Measurements from ENCODE around the gene TMPO. TPM values are rescaled to one million over a fixed set of nuclear protein-coding genes. Genes with fewer than 3 reads are reported as not detected.
"Not testable (repeated sequence)": the region's sequence is repeated elsewhere in the genome, so short reads cannot be mapped to it uniquely, and the experiment has no call there.

Gene TMPO
- total RNA-seq, 1 experiment from 2014 or later = 212 TPM

GRCh38 chr12:98574110-98574509 lies 58.7 kb downstream of the TMPO start:
- CTCF ChIA-PET = interaction anchor here (1.0 kb wide), 1 partner anchor 17 kb away, joined by 4 read pairs; no protein-coding TSS in a partner anchor
- no peak for TF ChIP-seq CTCF (IDR thresholded peaks at IDR 0.05; ENCODE audit: insufficient read depth in 1 of 2, low read depth in 1 of 2, low read length in 1 of 2, severe bottlenecking in 1 of 2, unreplicated experiment in 1 of 2)
- Histone ChIP-seq H3K4me3 (ENCODE audit: low read depth, low read length) (no peak overlapping the region), H3K4me1 (peaks cover 58% of the 10 kb centered on the region), H3K27me3 (replicated peaks; ENCODE audit: control insufficient read depth, insufficient read depth, low read length) (no peaks in the 10 kb centered on the region), H3K36me3 (ENCODE audit: control insufficient read depth, insufficient read depth, low read length) (no peaks in the 10 kb centered on the region), H3K9me3 (0 out of 2 replicates have a peak, but pooled peaks cover 4% of the 10 kb centered on the region)
- Mint-ChIP-seq H3K27me3 (ENCODE audit: insufficient read depth, unreplicated experiment) (no peaks in the 10 kb centered on the region), H3K9me3 (ENCODE audit: unreplicated experiment) (no peaks in the 10 kb centered on the region), H3K27ac (ENCODE audit: unreplicated experiment) (peak overlapping the region; percentile 93), H3K4me1 (ENCODE audit: low read depth, unreplicated experiment) (no peaks in the 10 kb centered on the region), H3K4me3 (ENCODE audit: unreplicated experiment) (peak overlapping the region; percentile 50), H3K36me3 (ENCODE audit: insufficient read depth, unreplicated experiment) (no peaks in the 10 kb centered on the region)
- peak; percentile 66 to 80 for DNase-seq
- POLR2A ChIA-PET = interaction anchor here (2.3 kb wide), 1 partner anchor 19 kb away, joined by 6 read pairs; the partner anchor contains the start of gene SLC25A3
- BruUV-seq (replicated peaks) = no TSS peak
- intact Hi-C loops (cut with micrococcal nuclease; ENCODE audit: unreplicated experiment) = loop anchor here (1.0 kb wide), 1 partner anchor 19 kb away; the partner anchor contains the start of gene SLC25A3

GRCh38 chr12:98575013-98575412 lies 59.6 kb downstream of the TMPO start:
- Mint-ChIP-seq H3K36me3 (ENCODE audit: insufficient read depth, unreplicated experiment) (no peaks in the 10 kb centered on the region), H3K9me3 (ENCODE audit: unreplicated experiment) (no peaks in the 10 kb centered on the region), H3K27me3 (ENCODE audit: insufficient read depth, unreplicated experiment) (no peaks in the 10 kb centered on the region), H3K27ac (ENCODE audit: unreplicated experiment) (peak overlapping the region; percentile 93), H3K4me1 (ENCODE audit: low read depth, unreplicated experiment) (peaks cover 6% of the 10 kb centered on the region), H3K4me3 (ENCODE audit: unreplicated experiment) (no peak overlapping the region)
- TF ChIP-seq CTCF (IDR thresholded peaks at IDR 0.05; ENCODE audit: insufficient read depth in 1 of 2, low read depth in 1 of 2, low read length in 1 of 2, severe bottlenecking in 1 of 2, unreplicated experiment in 1 of 2) = no peak
- BruUV-seq (replicated peaks) = no TSS peak
- intact Hi-C loops (cut with micrococcal nuclease; ENCODE audit: unreplicated experiment) = no loop called here
- DNase-seq = no peak
- no peaks in the 10 kb centered on the region for H3K9me3 ChIP-seq
- peaks cover 63% of the 10 kb centered on the region for H3K4me1 ChIP-seq
- no peak overlapping the region for H3K4me3 ChIP-seq (ENCODE audit: low read depth, low read length)
- POLR2A ChIA-PET = interaction anchor here (1.2 kb wide), 1 partner anchor 18 kb away, joined by 16 read pairs; the partner anchor contains the start of gene SLC25A3
- no peaks in the 10 kb centered on the region for H3K36me3 ChIP-seq (ENCODE audit: control insufficient read depth, insufficient read depth, low read length)
- no peaks in the 10 kb centered on the region for H3K27me3 ChIP-seq (replicated peaks; ENCODE audit: control insufficient read depth, insufficient read depth, low read length)
- CTCF ChIA-PET = interaction anchor here (0.6 to 1.5 kb wide), 5 partner anchors 8 to 182 kb away, joined by 4 to 14 read pairs (median 5); partner anchors contain the start of gene SLC25A3

GRCh38 chr12:98576795-98577194 lies 61.4 kb downstream of the TMPO start:
- H3K27ac Mint-ChIP-seq (ENCODE audit: unreplicated experiment); BruUV-seq (replicated peaks); H3K36me3 ChIP-seq (ENCODE audit: control insufficient read depth, insufficient read depth, low read length); H3K9me3 Mint-ChIP-seq (ENCODE audit: unreplicated experiment); H3K9me3 ChIP-seq; H3K4me1 Mint-ChIP-seq (ENCODE audit: low read depth, unreplicated experiment); DNase-seq; H3K4me3 ChIP-seq (ENCODE audit: low read depth, low read length); H3K27me3 Mint-ChIP-seq (ENCODE audit: insufficient read depth, unreplicated experiment); POLR2A ChIA-PET; intact Hi-C loops (cut with micrococcal nuclease; ENCODE audit: unreplicated experiment); H3K27me3 ChIP-seq (replicated peaks; ENCODE audit: control insufficient read depth, insufficient read depth, low read length); H3K36me3 Mint-ChIP-seq (ENCODE audit: insufficient read depth, unreplicated experiment); H3K4me3 Mint-ChIP-seq (ENCODE audit: unreplicated experiment): not testable (repeated sequence)
- CTCF ChIA-PET = interaction anchor here (2.6 kb wide), 1 partner anchor 10 kb away, joined by 8 read pairs; no protein-coding TSS in a partner anchor
- peaks cover 60% of the 10 kb centered on the region for H3K4me1 ChIP-seq
